Neuronal stem cell (in vitro differentiated cells): Measurements from ENCODE around the gene FAM98C.

Experiments used
- DNase-seq: peaks from one replicate; pipeline ENCODE4 v3.0.0-alpha.2; 2013; ENCODE audit warnings: low spot score
- H2AFZ ChIP-seq: one replicate; pipeline ENCODE4 v1.6.1; 2013; ENCODE audit warnings: mild to moderate bottlenecking, low read length, inconsistent platforms
- H2AK5ac ChIP-seq: 2 replicates; pipeline ENCODE4 v1.6.1; 2013; ENCODE audit warnings: low read depth, mild to moderate bottlenecking, inconsistent platforms, low read length, moderate library complexity, mixed read lengths
- H2BK120ac ChIP-seq: 2 replicates; pipeline ENCODE4 v1.6.1; 2013; ENCODE audit warnings: low read depth, mild to moderate bottlenecking, inconsistent platforms, low read length, moderate library complexity, mixed read lengths
- H2BK12ac ChIP-seq: one replicate; pipeline ENCODE4 v1.6.1; 2013; ENCODE audit warnings: low read length, inconsistent platforms
- H2BK15ac ChIP-seq: 2 replicates; pipeline ENCODE4 v1.6.1; 2013; ENCODE audit warnings: mild to moderate bottlenecking, low read length, inconsistent platforms, mixed read lengths
- H2BK5ac ChIP-seq: one replicate; pipeline ENCODE4 v1.6.1; 2013; ENCODE audit warnings: inconsistent platforms, mild to moderate bottlenecking, low read length, moderate library complexity
- H3K14ac ChIP-seq: one replicate; pipeline ENCODE4 v1.6.1; 2013; ENCODE audit warnings: low read length, inconsistent platforms
- H3K18ac ChIP-seq: 2 replicates; pipeline ENCODE4 v1.6.1; 2013; ENCODE audit warnings: low read length, inconsistent platforms
- H3K23ac ChIP-seq: 2 replicates; pipeline ENCODE4 v1.6.1; 2013; ENCODE audit warnings: low read depth, mild to moderate bottlenecking, mixed read lengths, low read length, inconsistent platforms; ENCODE audit not compliant: poor library complexity
- H3K27ac ChIP-seq: replicated peaks from 3 replicates; pipeline ENCODE4 v1.5.1; 2013; ENCODE audit warnings: low read length, inconsistent platforms
- H3K27me3 ChIP-seq, 3 experiments: 2 replicates each; pipeline ENCODE4 v1.6.1; 2013; ENCODE audit warnings: low read length in 3 of 3, mild to moderate bottlenecking in 2 of 3, inconsistent platforms in 1 of 3, low read depth in 1 of 3, mixed read lengths in 1 of 3, moderate library complexity in 1 of 3; ENCODE audit not compliant: control insufficient read depth in 3 of 3, insufficient read depth in 3 of 3
- H3K36me3 ChIP-seq, 2 donors: replicated peaks in 1 of 2; 2 replicates each; pipeline ENCODE4 v1.6.1; 2013; ENCODE audit warnings: low read length in 2 of 2; ENCODE audit not compliant: control insufficient read depth in 2 of 2, insufficient read depth in 2 of 2
- H3K4ac ChIP-seq: 2 replicates; pipeline ENCODE4 v1.6.1; 2013; ENCODE audit warnings: inconsistent platforms, mild to moderate bottlenecking, low read length, moderate library complexity
- H3K4me1 ChIP-seq, 2 donors: 1 replicate in 1 of 2; 2 replicates in 1 of 2; pipeline ENCODE4 v1.6.1; 2013; ENCODE audit warnings: low read length in 2 of 2, low read depth in 1 of 2; ENCODE audit not compliant: control insufficient read depth in 2 of 2, insufficient read depth in 1 of 2
- H3K4me2 ChIP-seq: one replicate; pipeline ENCODE4 v1.6.1; 2013; ENCODE audit warnings: mild to moderate bottlenecking, low read length, inconsistent platforms; ENCODE audit not compliant: insufficient read depth, poor library complexity, severe bottlenecking
- H3K4me3 ChIP-seq, 2 donors: 2 replicates each; pipeline ENCODE4 v1.5.1; 2013; ENCODE audit warnings: low read length in 2 of 2, mild to moderate bottlenecking in 2 of 2, inconsistent platforms in 1 of 2, moderate library complexity in 1 of 2
- H3K79me1 ChIP-seq: one replicate; pipeline ENCODE4 v1.6.1; 2013; ENCODE audit warnings: low read depth, mild to moderate bottlenecking, inconsistent platforms, low read length, moderate library complexity
- H3K9ac ChIP-seq: one replicate; pipeline ENCODE4 v1.6.1; 2013; ENCODE audit warnings: mild to moderate bottlenecking, low read depth, low read length, inconsistent platforms; ENCODE audit not compliant: poor library complexity
- H3K9me3 ChIP-seq, 2 donors: replicated peaks in 1 of 2; 2 replicates each; pipeline versions ENCODE3 to v1.6.1; 2013; ENCODE audit warnings: low read length in 2 of 2, mild to moderate bottlenecking in 2 of 2, inconsistent platforms in 1 of 2, low read depth in 1 of 2, mixed read lengths in 1 of 2, moderate library complexity in 1 of 2; ENCODE audit not compliant: control insufficient read depth in 2 of 2, insufficient read depth in 1 of 2
- H4K8ac ChIP-seq: one replicate; pipeline ENCODE4 v1.6.1; 2013; ENCODE audit warnings: low read depth, mild to moderate bottlenecking, inconsistent platforms, low read length, moderate library complexity
- H4K91ac ChIP-seq: one replicate; pipeline ENCODE4 v1.6.1; 2013; ENCODE audit warnings: low read length, low read depth, mild to moderate bottlenecking, inconsistent platforms; ENCODE audit not compliant: poor library complexity
- WGBS, 2 donors: extraction: QIAGEN DNeasy Blood & Tissue Kit; methylation state at CpG; one replicate each; pipeline ENCODE4 v1.1.7; 2013; ENCODE audit warnings: missing lambda C conversion rate in 2 of 2, mixed read lengths in 1 of 2; ENCODE audit not compliant: insufficient read length in 2 of 2, insufficient replicate concordance in 1 of 2; ENCODE audit errors: extremely low coverage in 2 of 2; 5-methylcytosine and 5-hydroxymethylcytosine counted together

The FAM98C gene

GRCh38 chr19:38384209-38385027, 18.5 kb upstream of the FAM98C start:
- Histone ChIP-seq H2AK5ac (no peak overlapping the region), H2AFZ (no peak overlapping the region), H3K9me3 (no peaks in the 10 kb centered on the region), H3K18ac (no peak overlapping the region), H2BK5ac (no peak overlapping the region), H3K4me1 (peaks cover 2 to 3% of the 10 kb centered on the region in 2 donors), H3K4me3 (peak overlapping the region in 1 of 2 donors; percentile 43), H2BK120ac (no peak overlapping the region), H3K9ac (peak overlapping the region; percentile 70), H2BK12ac (no peak overlapping the region), H3K4me2 (no peak overlapping the region), H3K14ac (no peak overlapping the region), H3K36me3 (peaks cover 29 to 62% of the 10 kb centered on the region in 2 donors), H4K91ac (no peak overlapping the region), H2BK15ac (no peak overlapping the region), H3K79me1 (no peaks in the 10 kb centered on the region), H3K27ac (no peak overlapping the region), H3K23ac (no peak overlapping the region), H3K4ac (no peak overlapping the region), H3K27me3 (no peaks in the 10 kb centered on the region), H4K8ac (no peak overlapping the region)
- WGBS, 2 donors, result no CpG with 5 or more reads among the region's 10 CpGs
- no peak for DNase-seq

GRCh38 chr19:38385057-38385803, 17.7 kb upstream of the FAM98C start:
- H3K79me1 ChIP-seq, result peaks cover 2% of the 10 kb centered on the region
- H2BK15ac ChIP-seq, result no peak overlapping the region
- no peak overlapping the region for H4K91ac ChIP-seq

GRCh38 chr19:38385804-38386257, 17.1 kb upstream of the FAM98C start:
- H3K9me3 ChIP-seq, result no peaks in the 10 kb centered on the region

More at GRCh38 chr19:38385057-38385803, 17.7 kb upstream of the FAM98C start:
- no peak overlapping the region for H3K27ac ChIP-seq
- H3K4me2 ChIP-seq, result no peak overlapping the region
- WGBS, 2 donors, result no CpG with 5 or more reads among the region's 40 CpGs
- no peaks in the 10 kb centered on the region for H3K27me3 ChIP-seq
- H4K8ac ChIP-seq, result no peak overlapping the region
- H3K18ac ChIP-seq, result no peak overlapping the region
- peak overlapping the region in 1 of 2 donors; percentile 43 for H3K4me3 ChIP-seq
- H2BK12ac ChIP-seq, result no peak overlapping the region
- no peak overlapping the region for H3K4ac ChIP-seq
- H3K4me1 ChIP-seq, result peaks cover 6 to 8% of the 10 kb centered on the region in 2 donors
- no peaks in the 10 kb centered on the region for H3K9me3 ChIP-seq
- H2BK5ac ChIP-seq, result no peak overlapping the region
- H3K23ac ChIP-seq, result peak overlapping the region; percentile 44
- no peak overlapping the region for H2AK5ac ChIP-seq
- peaks cover 26 to 56% of the 10 kb centered on the region in 2 donors for H3K36me3 ChIP-seq
- H3K14ac ChIP-seq, result no peak overlapping the region
- DNase-seq, result no peak
- no peak overlapping the region for H2BK120ac ChIP-seq
- no peak overlapping the region for H2AFZ ChIP-seq
- no peak overlapping the region for H3K9ac ChIP-seq

More at GRCh38 chr19:38385804-38386257, 17.1 kb upstream of the FAM98C start:
- Histone ChIP-seq H3K4me1 (peaks cover 8% of the 10 kb centered on the region in 2 donors), H2AFZ (no peak overlapping the region), H2BK120ac (no peak overlapping the region), H3K4me3 (no peak overlapping the region), H2BK12ac (no peak overlapping the region), H3K23ac (peak overlapping the region; percentile 44), H2BK15ac (no peak overlapping the region), H3K36me3 (peaks cover 25 to 52% of the 10 kb centered on the region in 2 donors), H3K79me1 (peaks cover 5% of the 10 kb centered on the region), H4K8ac (no peak overlapping the region), H3K27ac (no peak overlapping the region), H2AK5ac (peak overlapping the region; percentile 27), H2BK5ac (no peak overlapping the region), H3K14ac (no peak overlapping the region), H3K4ac (no peak overlapping the region), H3K18ac (no peak overlapping the region), H3K27me3 (no peaks in the 10 kb centered on the region), H4K91ac (no peak overlapping the region), H3K4me2 (no peak overlapping the region), H3K9ac (no peak overlapping the region)
- no CpG with 5 or more reads among the region's 40 CpGs for WGBS, 2 donors
- DNase-seq, result no peak
